Activated CD8-positive, alpha-beta memory T cell treated with anti-CD3 and anti-CD28 coated beads for 24 hours (primary cell): ENCODE measurements around the gene CHSY3.

ENCODE experiments used
- DNase-seq: peaks from one replicate; pipeline ENCODE4 v3.0.0-alpha.2; 2020

Gene CHSY3

DNA sequence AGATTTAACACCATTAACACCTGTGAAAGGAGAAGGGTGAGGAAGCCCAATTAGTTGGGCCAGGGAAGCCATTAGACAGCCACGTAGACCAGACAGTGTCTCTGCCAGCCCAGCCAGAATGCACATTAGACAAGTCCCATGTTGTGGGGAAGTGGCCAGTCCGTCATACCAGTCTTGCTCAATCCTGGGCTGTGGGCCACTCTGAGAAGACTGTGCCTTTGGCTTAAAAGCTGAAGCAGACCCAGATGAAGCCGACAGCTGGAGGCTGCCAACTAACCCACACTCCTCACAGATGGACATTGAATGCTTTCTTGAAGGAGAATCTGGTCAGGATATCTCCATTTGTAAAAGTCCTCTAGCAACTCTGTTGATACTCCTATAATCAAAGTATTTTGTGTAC is 128.5 kb downstream of the CHSY3 start:
- no peak for DNase-seq

DNA sequence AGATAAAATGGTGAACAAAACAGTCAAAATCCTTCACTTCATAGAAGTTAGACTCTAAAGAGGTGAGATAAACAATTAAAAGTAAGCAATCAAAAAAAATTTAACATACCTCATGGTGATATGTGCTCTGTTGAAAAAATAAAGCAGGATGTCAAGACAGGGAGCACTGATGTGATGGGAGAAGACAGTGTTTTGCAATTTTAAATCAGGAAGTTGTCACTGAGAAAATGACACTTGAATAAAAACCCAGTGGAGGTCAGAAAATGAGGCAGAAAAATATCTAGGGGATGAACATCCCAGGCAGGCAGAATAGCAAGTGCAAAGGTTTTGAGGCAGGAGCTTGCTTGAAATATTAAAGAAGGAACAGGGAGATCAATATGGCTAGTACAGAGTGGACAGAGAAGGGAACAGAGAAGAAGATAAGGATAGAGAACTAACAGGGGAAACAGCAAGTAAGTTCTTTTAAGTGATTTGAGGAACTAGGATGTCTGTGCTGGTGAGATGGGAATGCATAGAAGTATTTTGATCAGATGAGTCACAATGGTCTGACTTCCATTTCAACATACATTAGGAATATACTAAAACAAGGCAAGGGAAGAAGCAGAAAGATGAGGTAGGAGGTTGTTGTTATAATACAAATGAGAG is 130.4 kb downstream of the CHSY3 start:
- DNase-seq = no peak

DNA sequence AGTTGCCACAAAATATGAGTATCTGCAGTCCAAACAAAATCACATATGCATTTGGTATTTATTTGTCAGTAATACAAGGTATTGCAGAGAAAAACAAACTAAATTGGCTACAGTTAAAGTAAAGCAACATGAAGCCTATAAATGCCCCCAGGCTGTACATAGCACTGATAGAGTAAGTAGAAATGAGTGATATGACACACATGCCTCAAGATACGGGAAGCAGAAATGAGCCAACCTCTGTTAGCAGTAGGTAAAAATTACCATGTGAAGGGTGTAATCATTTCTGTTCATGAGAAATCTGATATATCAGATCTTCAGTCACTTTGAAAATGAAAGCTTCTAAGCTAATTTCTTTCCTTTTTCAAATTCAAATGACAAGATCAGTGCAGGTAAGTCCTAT is 131.1 kb downstream of the CHSY3 start:
- DNase-seq = no peak

DNA sequence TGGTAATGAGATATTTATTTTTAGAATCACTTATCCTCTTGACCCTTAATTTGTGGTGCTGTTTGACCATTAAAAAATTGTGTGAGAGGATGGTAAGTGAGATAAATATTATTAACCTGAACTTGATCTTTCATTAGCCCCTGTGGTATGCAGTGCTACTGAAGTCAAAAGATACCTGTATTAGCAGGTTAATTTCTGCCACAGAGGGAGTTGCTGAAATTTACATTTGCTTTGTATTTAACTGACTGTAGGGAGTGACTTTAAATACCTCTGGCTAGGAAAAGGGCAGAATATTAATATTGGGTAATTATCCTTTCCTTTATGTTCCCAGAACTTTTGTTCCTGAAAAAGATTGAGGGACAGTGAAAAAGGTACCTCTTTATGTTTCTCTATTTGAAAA is 133.6 kb downstream of the CHSY3 start:
- DNase-seq = no peak

DNA sequence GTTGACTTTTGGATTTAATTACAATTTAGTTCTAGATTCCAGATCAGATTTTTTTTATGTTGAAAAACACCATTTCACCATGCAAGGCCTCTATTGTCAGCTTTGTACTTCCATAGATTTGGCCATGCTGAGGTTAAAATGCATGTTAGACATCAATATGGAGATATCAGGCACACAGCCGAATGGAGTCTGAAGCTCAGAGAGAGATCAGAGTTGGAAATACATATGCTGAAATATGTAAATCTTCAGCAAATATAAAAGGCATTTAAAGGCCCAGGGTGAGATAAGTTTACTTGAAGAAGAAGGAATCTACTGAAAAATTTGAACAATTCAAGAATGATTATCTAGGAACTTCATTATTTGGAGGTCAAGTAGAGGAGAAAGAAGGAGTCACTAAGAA is 139.6 kb downstream of the CHSY3 start:
- DNase-seq = no peak

DNA sequence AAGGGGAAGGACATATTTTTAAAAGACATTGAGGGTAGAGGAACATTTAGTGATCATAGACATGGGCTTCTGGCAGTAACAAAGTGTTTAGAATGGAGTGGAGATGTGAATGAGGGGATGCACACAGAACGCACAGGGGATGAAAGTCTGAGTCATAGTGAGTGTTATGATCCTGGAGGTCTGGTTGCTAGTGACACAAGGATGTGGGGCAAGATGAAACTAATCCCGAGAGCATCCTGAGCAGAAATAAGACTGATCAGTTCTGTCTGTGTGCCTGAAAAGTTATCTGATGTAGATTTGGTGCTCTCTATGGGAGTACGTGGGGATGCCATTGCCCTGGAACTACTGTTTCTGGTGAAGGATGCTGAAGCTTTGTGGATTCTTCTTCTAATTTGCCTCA is 141.1 kb downstream of the CHSY3 start:
- DNase-seq = no peak

DNA sequence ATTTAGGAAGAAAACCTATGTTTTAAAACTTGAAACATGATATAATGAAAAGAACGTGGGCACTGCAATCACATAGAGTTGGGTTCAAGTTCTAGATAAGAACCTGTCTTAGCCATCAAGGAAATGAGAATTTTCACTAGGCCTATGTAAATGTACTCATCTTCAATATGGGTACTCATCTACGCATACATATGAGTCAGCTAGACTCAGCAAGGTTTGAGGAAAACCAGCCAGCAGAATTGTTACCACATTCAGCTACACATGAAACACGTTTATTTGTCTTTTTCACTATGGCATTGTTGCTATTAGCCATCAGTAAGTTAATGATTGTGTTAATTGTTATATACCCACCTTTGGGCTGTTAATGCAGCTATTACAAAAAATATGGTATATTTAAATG is 146.3 kb downstream of the CHSY3 start:
- no peak for DNase-seq

DNA sequence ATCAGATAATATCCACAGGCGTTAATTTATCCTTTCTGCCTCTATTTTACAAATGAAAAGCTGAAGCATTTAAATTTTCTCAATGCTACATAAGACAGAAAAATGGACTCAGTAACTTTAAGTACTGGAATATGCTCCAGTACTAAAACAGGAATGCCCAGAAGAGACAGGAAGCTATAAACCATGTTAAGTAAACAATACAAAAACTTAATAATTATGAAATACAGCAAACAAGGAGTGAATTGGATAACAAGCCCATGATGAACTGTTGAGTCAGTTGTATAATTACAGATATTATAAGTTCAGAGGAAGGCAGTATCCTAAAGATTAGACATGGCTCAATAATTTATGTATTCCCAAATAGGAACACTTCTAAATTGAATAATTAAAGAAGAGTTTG is 148.5 kb downstream of the CHSY3 start:
- DNase-seq = no peak

DNA sequence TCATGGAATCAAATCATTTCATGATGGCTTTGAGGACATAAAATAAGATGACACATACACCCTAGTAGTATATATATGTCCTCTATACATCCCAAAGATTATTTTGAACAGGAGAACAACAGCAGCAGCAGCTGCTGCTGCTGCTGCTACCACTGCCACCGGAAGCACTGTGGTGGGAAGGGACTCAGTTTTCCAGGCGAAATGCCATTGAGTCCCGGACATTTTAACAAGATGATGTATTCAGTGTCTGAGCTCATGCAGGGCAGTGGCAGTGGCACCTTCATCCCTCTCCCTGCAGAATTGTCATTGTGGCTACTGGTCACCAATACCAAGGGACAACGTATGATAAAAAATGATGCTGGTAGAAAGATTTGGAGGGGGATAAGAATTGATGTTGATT is 151.3 kb downstream of the CHSY3 start:
- no peak for DNase-seq

DNA sequence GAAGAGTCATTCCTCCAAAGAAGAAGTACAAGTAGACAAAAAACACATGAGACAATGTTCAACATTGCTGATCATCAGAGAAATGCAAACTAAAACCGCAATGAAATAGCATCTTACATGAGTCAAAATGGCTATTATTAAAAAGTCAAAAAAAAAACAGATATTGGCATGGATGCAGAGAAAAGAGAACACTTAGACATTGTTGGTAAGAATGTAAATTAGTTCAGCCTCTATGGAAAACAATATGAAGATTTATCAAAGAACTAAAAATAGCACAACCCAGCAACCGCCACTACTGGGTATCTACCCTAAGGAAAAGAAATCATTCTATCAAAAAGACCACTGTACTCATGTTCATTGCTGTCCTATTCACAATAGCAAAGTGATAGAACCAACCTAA is 157.5 kb downstream of the CHSY3 start:
- DNase-seq = no peak

DNA sequence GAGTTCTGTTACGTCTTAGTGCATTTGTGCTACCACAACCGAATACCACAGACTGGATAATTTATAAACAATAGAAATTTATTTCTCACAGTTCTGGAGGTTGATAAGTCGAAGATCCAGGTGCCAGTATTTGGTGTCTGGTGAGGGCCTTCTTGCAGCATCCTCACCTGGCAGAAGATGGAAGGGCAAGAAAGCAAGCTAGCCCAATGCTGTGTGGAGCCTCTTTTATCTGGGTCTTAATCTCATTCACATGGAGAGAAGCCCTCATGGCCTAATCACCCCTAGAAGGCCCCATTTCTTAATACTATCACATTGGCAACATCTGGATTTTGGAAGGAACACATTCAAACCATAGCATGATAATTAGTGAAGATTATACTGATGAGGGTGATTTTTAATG is 159.3 kb downstream of the CHSY3 start:
- DNase-seq = no peak

DNA sequence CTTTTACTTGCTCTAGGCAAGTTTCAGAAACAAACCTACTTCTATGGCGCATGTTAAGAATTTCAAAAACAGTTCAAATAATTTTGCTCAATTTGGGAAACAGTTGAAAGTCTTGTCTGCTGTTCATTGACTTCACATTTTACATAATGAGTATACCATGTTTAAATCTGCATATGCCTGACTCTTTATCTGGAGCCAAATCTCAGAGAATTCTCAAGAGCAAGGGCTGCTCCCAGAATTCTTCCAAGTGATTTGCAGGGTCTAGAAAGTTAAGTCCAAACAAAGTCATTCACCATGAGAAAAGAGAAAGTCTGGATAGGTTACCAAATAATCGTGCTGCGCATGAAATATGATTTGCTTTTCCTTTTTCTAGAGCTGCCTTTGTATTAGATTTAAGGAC is 160.2 kb downstream of the CHSY3 start:
- DNase-seq = no peak

DNA sequence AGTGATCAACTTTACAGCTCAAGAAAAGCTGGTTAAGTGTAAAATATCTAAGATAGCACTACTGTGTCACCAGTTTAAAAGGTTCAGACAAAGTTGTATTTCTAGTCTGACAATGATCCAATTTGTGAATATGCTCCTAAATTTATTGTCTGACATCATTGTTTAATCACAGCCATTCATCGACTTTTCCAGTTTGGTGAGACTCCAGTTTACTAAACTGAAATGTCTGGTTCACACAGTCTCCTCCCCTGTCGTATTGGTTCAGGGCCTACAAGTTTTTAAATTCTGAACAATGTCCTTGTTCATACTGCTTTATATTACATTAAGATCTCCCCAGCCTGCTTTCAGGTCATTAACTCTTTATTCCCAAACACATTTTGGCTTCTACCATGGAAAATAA is 161.4 kb downstream of the CHSY3 start:
- no peak for DNase-seq

DNA sequence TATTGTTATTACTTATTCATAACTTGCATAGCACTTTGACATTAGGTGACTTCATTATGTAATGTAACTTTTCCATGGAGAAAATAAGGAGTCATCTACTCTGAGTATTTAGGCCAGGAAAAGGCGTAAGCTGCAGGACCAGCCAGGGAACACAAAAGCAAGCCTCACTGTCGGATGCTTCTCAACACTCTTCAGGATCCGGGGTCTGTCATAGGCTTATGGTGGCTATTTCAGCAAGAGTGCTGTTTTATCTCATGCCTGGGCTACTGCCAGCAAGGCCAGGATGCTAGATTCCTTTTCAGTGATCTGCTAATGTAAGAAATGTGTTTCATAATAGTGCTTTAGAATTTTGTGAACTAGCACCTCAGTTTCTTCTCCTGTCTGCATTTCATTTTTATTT is 162.4 kb downstream of the CHSY3 start:
- DNase-seq = no peak

DNA sequence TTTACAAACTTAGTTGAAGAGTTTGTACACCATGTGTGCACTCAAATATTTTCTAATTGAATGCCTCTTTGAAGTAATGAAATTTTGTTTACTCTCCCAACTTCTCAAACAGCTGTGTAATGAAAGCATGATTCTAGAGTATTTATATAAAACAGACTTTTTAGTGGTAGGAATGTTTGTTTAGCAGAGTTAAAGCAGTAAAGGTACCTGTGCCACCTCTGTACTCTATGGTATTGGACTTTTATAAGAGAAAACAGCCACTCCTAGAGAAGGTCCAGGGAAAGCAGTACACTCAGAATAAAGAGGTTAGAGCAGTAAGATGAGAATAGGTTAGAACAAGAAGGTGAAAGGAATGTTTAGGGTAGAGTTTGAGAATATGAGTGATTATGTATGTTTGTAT is 163.1 kb downstream of the CHSY3 start:
- no peak for DNase-seq

DNA sequence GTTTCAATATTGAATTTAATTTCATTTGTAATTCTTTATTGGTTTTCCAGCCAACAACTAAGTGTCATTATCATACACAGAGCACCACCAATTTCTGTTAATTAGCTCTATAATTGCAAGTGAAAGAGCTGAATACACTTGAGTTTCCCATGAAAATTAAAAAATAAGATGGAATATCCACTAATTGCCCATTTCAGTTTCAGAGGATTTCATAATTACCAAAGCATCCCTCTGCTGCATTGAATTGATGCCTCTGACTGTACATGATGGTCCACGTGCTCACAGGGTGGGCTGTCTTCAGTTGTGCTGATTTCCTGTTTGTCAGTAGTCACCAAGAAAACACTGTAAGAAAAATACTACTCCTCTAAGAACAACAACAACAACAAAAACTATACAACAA is 163.8 kb downstream of the CHSY3 start:
- DNase-seq = no peak

DNA sequence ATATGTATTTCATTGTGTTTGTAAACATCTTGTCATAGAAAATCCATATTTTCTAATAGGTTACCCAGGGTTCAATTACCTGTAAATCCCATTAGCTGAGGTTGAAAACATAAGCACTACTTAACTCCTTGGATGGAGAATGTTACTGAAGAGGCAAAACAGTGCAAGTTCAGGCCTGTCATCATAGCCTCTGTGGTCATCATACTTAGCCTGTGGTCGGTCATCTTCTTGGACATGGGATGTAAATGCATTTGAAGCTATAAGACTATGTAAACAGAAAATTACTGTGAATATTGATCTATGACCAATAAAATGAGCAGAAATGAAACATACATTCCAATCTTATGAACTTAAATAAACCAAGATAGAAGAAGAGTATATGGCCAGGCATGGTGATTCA is 164.7 kb downstream of the CHSY3 start:
- no peak for DNase-seq

DNA sequence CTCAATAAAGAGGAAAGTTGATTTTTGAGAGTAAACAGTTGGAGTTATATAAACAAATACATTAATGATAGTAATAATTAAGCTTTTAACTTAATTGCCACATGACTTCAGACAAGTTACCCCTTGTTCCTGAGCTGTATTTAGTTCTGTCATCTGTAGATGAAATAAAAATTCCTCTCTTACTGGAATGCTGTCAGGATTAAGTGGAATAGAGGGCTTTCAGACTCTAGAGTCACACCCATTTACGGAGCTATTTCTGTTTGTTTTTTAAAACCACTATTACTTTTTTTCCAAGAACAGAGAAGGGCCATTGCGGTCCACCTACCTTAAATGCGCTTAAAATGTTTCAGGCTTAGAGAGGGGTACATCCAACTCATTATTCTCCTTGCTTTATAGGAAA is 170.6 kb downstream of the CHSY3 start:
- DNase-seq = no peak

DNA sequence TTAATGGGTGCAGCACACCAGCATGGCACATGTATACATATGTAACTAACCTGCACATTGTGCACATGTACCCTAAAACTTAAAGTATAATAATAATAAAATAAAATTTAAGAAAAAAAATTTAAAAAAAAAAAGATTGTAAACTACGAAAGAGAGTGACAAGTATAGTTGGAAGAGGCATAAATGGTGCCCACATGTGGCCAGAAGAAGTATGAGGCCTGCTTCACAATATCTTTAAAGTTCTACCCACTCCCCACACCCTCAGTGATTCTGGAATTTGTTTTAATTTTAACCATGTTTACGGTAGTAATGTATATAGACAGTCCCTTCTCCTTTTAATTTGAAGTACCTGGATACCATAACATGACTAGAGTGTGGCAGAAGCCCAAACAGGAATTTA is 172.7 kb downstream of the CHSY3 start:
- DNase-seq = no peak

DNA sequence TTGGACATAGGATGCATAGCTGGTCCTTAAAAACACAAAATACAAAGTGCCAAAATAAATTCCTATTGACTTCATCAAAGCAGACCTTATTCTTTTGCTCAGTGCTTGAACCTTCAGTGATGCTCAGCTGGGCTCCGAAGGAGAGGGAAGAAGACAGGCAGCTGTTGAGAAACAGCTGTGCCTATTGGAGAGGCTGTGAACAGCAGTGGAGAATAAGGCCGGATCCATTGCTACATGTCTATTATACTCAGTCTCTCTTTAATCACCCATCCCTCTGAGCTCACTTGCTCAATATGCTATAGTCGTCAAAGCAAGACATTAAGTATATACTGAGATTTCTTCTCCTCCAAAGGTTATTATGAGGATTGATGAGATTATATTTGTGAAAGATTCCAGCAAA is 174.4 kb downstream of the CHSY3 start:
- DNase-seq = no peak

DNA sequence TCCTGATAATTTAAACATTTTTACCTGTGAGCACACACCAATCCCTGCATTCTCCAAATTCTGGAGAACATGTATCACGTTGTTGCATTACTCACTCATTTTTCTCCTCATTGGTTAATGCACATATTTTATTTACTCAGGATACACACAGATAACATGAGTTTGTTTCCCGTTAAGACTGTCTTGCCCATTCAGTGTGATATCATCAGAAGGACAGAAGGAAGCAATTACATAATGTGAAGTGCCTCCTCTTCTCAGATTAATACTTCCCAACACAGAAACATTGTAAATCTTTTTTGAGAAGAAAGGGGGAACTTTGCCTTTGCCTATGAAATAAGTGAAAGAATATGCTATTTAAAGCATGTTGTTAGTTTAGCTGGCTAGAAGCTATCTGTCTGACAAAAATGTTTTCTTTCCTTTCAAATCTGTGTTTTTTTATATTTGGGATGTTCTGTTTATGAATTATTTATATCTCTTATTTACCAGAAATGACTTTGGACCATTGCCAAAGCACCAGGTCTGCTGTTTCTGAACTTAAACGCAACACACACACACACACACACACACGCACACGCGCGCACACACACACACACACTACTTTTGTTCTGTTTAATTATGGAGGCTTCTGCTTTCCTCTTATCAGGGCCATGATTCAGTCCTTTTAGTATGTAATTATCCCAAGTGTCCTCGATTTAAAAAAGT is 186.5 kb downstream of the CHSY3 start:
- DNase-seq = no peak

DNA sequence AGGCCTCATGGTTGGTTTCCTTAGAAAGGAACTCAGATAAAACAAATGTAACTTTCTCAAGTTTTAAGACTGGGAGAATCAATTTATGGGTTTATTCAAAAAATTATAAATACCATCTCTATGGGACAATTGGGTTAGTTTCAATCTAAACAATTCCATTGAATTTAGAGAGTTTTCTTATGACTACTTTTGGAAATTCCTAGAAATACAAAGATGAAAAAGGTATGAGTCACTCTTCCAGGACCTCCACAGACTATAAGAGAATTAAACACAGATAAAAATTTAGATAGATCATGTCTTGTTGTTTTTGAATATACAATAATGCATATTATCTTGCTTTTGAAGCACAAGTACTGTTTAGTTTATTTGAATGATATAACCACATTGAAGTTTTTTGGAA is 188.7 kb downstream of the CHSY3 start:
- no peak for DNase-seq

DNA sequence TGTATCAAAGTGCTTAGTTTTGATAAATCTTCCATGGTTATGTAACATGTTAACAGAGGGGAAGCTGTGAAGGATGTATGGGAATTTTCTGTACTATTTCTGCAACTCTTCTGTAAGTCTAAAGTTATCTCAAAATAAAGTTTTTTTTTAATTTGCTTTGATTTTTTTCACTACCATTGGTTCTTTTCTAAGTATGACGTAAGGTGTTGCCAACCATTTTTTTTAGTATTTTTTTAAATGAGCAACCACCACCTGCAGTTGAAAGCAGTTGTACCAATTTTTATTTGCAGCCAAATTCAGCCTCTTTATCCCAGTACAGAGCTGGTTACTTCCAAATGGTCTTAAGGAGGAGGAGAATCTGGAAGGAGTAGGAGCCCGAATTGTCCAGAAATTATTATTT is 192.2 kb downstream of the CHSY3 start:
- DNase-seq = no peak

DNA sequence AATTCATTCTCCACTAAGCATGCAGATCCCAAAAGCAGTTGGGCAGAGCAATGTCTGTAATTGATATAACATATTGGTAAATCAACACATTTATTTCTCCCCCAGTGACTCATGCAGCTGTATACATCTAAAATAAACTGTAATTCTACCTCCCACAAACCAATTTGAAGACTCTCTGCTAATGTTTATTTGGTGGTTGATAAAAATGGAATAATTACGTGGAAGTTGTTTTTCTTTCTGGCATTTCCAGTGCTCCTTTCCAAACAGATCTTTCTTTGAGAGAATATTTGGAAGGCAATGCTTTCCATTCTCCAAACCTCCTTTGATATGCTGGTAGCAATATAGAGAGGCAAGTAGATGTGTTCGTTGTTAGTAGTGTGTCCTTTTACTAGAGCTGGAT is 194.7 kb downstream of the CHSY3 start:
- no peak for DNase-seq

DNA sequence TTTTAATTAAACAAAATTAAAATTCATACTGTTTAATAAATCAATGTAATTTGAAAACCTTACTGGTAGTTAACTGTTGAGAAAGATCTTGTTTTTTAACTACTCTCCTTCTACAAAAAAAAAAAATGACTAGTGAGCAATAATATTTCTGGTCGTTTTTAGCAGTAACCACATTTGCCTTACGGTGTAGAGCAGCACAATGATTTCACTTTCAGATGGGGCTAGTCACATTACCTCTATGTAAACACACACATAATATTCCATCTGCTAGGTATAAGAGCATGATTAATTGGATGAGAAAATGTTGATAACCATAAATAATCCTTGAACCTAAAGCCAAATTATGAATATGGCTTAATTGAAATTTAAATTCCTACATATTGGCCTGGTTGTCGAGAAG is 198.1 kb downstream of the CHSY3 start:
- no peak for DNase-seq
